Endothelial cell of umbilical vein (primary cell): ENCODE data around the gene CLEC2L. TPM values are rescaled to one million over a fixed set of nuclear protein-coding genes. Genes with fewer than 3 reads are reported as not detected.

ENCODE experiments used
- BruUV-seq: library from RNA; stranded (reverse); fragments of 400-500 nt; replicated peaks from 2 replicates; lab custom pipeline; 2021; lab: Mats Ljungman, UMichigan
- CTCF ChIA-PET: fragments of 300-600, 350-600 bp; sonication (Branson Sonifier 250); formaldehyde crosslinking; loops from one replicate; lab custom pipeline; 2021; ENCODE audit warnings: antibody characterized with exemption, inconsistent platforms; lab: Charles Lee
- POLR2A ChIA-PET: fragments of 300-600, 350-600 bp; sonication (Branson Sonifier 250); formaldehyde crosslinking; loops from one replicate; lab custom pipeline; 2021; ENCODE audit warnings: antibody characterized with exemption, inconsistent platforms; lab: Charles Lee
- DNase-seq: peaks from one replicate; pipeline ENCODE4 v3.0.0-alpha.2; 2011; ENCODE audit warnings: low read depth, low spot score
- FAIRE-seq: peaks from 2 replicates; lab custom pipeline; 2011; peaks lifted over from hg19 to GRCh38; lab: Jason Lieb, UNC
- H2AFZ ChIP-seq: 2 replicates; pipeline ENCODE4 v1.6.0; 2012; ENCODE audit warnings: low read depth, low read length, control low read depth, inconsistent platforms
- H3K27ac ChIP-seq: 2 replicates; pipeline ENCODE4 v1.5.1; 2011; ENCODE audit warnings: low read depth, mild to moderate bottlenecking, control low read depth, low read length, moderate library complexity; ENCODE audit not compliant: insufficient read depth
- H3K27me3 ChIP-seq, 2 experiments: 2 replicates each; pipeline versions ENCODE4 v1.6.0 to v1.6.1; 2011; ENCODE audit warnings: low read length in 2 of 2, mixed read lengths in 1 of 2; ENCODE audit not compliant: control insufficient read depth in 2 of 2, insufficient read depth in 2 of 2
- H3K36me3 ChIP-seq, 2 experiments: 2 replicates in 1 of 2; 3 replicates in 1 of 2; pipeline ENCODE4 v1.5.1; 2011; ENCODE audit warnings: low read length in 2 of 2, mild to moderate bottlenecking in 1 of 2, moderate library complexity in 1 of 2; ENCODE audit not compliant: control insufficient read depth in 2 of 2, insufficient read depth in 2 of 2; ENCODE audit errors: extremely low read depth in 1 of 2
- H3K4me1 ChIP-seq: 3 replicates; pipeline ENCODE4 v1.5.1; 2011; ENCODE audit warnings: mild to moderate bottlenecking, low read length; ENCODE audit not compliant: control insufficient read depth, insufficient read depth; ENCODE audit errors: extremely low read depth
- H3K4me2 ChIP-seq: 2 replicates; pipeline ENCODE4 v1.6.1; 2011; ENCODE audit warnings: low read length, control low read depth, mixed read lengths; ENCODE audit not compliant: insufficient read depth
- H3K4me3 ChIP-seq, 3 experiments: fragments of 200-600 bp in 1 of 3; sonication (generic), shearing (Covaris generic) in 1 of 3; replicated peaks in 1 of 3; 2 replicates each; pipeline ENCODE4 v1.5.1; 2011 to 2016; ENCODE audit warnings: control low read depth in 3 of 3, low read length in 3 of 3, mild to moderate bottlenecking in 2 of 3, inconsistent platforms in 1 of 3, low read depth in 1 of 3, moderate library complexity in 1 of 3; ENCODE audit not compliant: insufficient read depth in 1 of 3
- H3K79me2 ChIP-seq: 2 replicates; pipeline ENCODE4 v1.6.0; 2012; ENCODE audit warnings: low read length, inconsistent platforms; ENCODE audit not compliant: control insufficient read depth, insufficient read depth
- H3K9ac ChIP-seq: replicated peaks from 2 replicates; pipeline ENCODE3; 2011; ENCODE audit warnings: low read length, control low read depth; ENCODE audit not compliant: insufficient read depth; ENCODE audit errors: extremely low read depth
- H3K9me1 ChIP-seq: replicated peaks from 3 replicates; pipeline ENCODE4 v1.6.0; 2011; ENCODE audit warnings: mild to moderate bottlenecking, low read length; ENCODE audit not compliant: control insufficient read depth, insufficient read depth; ENCODE audit errors: extremely low read depth
- H3K9me3 ChIP-seq: replicated peaks from 2 replicates; pipeline ENCODE4 v1.5.1; 2012; ENCODE audit warnings: low read length, inconsistent platforms; ENCODE audit not compliant: control insufficient read depth, insufficient read depth
- H4K20me1 ChIP-seq: replicated peaks from 2 replicates; pipeline ENCODE3; 2011; ENCODE audit warnings: mild to moderate bottlenecking, low read length; ENCODE audit not compliant: control insufficient read depth, insufficient read depth; ENCODE audit errors: extremely low read depth
- CTCF ChIP-seq, 2 donors: IDR thresholded peaks; 1 replicate in 1 of 2; 2 replicates in 1 of 2; pipeline ENCODE4 v1.5.1; 2011; ENCODE audit warnings: low read length in 2 of 2, mild to moderate bottlenecking in 2 of 2, moderate library complexity in 2 of 2, control low read depth in 1 of 2, inconsistent platforms in 1 of 2, low read depth in 1 of 2; ENCODE audit not compliant: insufficient read depth in 1 of 2; ENCODE audit errors: extremely low read depth in 1 of 2
- EZH2 ChIP-seq: IDR thresholded peaks from 2 replicates; pipeline ENCODE4 v1.6.1; 2012; ENCODE audit warnings: borderline replicate concordance, low read depth, mild to moderate bottlenecking, moderate library complexity, low read length, inconsistent platforms; ENCODE audit not compliant: severe bottlenecking
- FOS ChIP-seq: IDR thresholded peaks from 2 replicates; pipeline ENCODE4 v1.6.1; 2011; ENCODE audit warnings: mild to moderate bottlenecking, low read length, moderate library complexity, borderline replicate concordance; ENCODE audit not compliant: insufficient read depth
- GATA2 ChIP-seq: IDR thresholded peaks from 2 replicates; pipeline ENCODE4 v1.7.0; 2011; ENCODE audit warnings: low read depth, mild to moderate bottlenecking, moderate library complexity, mixed read lengths, low read length; ENCODE audit not compliant: insufficient read length, insufficient read depth
- JUN ChIP-seq: IDR thresholded peaks from 2 replicates; pipeline ENCODE4 v1.6.1; 2011; ENCODE audit warnings: borderline replicate concordance, low read depth; ENCODE audit not compliant: insufficient read length, insufficient read depth
- MAX ChIP-seq: IDR thresholded peaks from 2 replicates; pipeline ENCODE4 v1.6.1; 2011; ENCODE audit not compliant: insufficient read depth, insufficient read length
- MYC ChIP-seq: IDR thresholded peaks from one replicate; pipeline ENCODE4 v1.6.1; 2011; ENCODE audit warnings: mild to moderate bottlenecking, low read depth, low read length
- POLR2A ChIP-seq: IDR thresholded peaks from 2 replicates; pipeline ENCODE4 v1.6.1; 2012; ENCODE audit warnings: low read depth, mild to moderate bottlenecking, control low read depth, low read length
- POLR2AphosphoS5 ChIP-seq: IDR thresholded peaks from 2 replicates; pipeline ENCODE4 v1.6.1; 2012; ENCODE audit warnings: low read depth, mild to moderate bottlenecking, control low read depth, low read length, moderate library complexity; ENCODE audit not compliant: insufficient read depth
- dilution Hi-C: fragments of 300-500 bp; cut with MboI; formaldehyde crosslinking; loops from one replicate; pipeline ENCODE4 v1.15.0; 2019; ENCODE audit warnings: low sequenced_read_pairs; ENCODE audit not compliant: extremely low pct_ligation_motif_present
- intact Hi-C: fragments of 100-400 bp; cut with micrococcal nuclease; formaldehyde crosslinking; loops from one replicate; pipeline ENCODE4 v1.10.0; 2022
- polyA plus RNA-seq, 4 experiments: library from polyadenylated mRNA; depleted of rRNA in 3 of 4; stranded (reverse) in 3 of 4; unstranded in 1 of 4; fragments of >200 nt; gene quantifications; 2 replicates each; pipeline versions ENCODE4 v1.2.1 to v1.2.3, GENCODE V29; 2011 to 2012; ENCODE audit warnings: missing spikeins in 1 of 4
- total RNA-seq: library from RNA; stranded (reverse); gene quantifications from 2 replicates; pipeline ENCODE4 v1.2.3, GENCODE V29; 2021

CLEC2L gene
- total and polyA plus RNA-seq, 2 donors (not counting 3 experiments of a cell fraction or from before 2014, with no cell fraction given) = not detected

GRCh38 chr7:139582671-139583155 is 59.2 kb downstream of the CLEC2L start:
- Histone ChIP-seq H3K36me3 (peaks cover 2 to 38% of the 10 kb centered on the region in 2 experiments), H3K4me3 (no peak overlapping the region), H4K20me1 (no peaks in the 10 kb centered on the region), H3K9me1 (no peaks in the 10 kb centered on the region), H3K9me3 (no peaks in the 10 kb centered on the region), H3K79me2 (no peaks in the 10 kb centered on the region), H3K27me3 (no peaks in the 10 kb centered on the region), H2AFZ (no peak overlapping the region), H3K27ac (no peak overlapping the region), H3K9ac (no peak overlapping the region), H3K4me1 (no peaks in the 10 kb centered on the region), H3K4me2 (no peak overlapping the region)
- no peak for TF ChIP-seq FOS
- no peak for TF ChIP-seq GATA2
- no peak for TF ChIP-seq JUN
- no peak for TF ChIP-seq CTCF (IDR thresholded peaks at IDR 0.05; ENCODE audit: extremely low read depth in 1 of 2, insufficient read depth in 1 of 2, low read depth in 1 of 2, low read length in 2 of 2)
- no peak for TF ChIP-seq POLR2A
- TF ChIP-seq POLR2AphosphoS5 = no peak
- no peak for TF ChIP-seq MYC
- no peak for TF ChIP-seq MAX
- TF ChIP-seq EZH2 = no peak
- DNase-seq (no peak), FAIRE-seq (no peak)
- POLR2A ChIA-PET = no interaction called here
- intact Hi-C loops = no loop called here
- CTCF ChIA-PET = interaction anchor here (3.5 kb wide), 1 partner anchor 19 kb away, joined by 18 read pairs; no protein-coding TSS in a partner anchor
- no TSS peak for BruUV-seq
- dilution Hi-C loops = no loop called here
